NB4 (cell line): ENCODE measurements around the gene UGT1A3.
"Not testable (repeated sequence)": the region's sequence is repeated elsewhere in the genome, so short reads cannot be mapped to it uniquely, and the experiment has no call there.

Experiments used
- DNase-seq: peaks from one replicate; pipeline ENCODE4 v3.0.0; 2010; ENCODE audit warnings: low read depth
- H3K4me3 ChIP-seq: one replicate; pipeline ENCODE4 v1.5.1; 2011; ENCODE audit warnings: mild to moderate bottlenecking, low read depth, low read length, moderate library complexity
- CTCF ChIP-seq: IDR thresholded peaks from one replicate; pipeline ENCODE4 v1.5.1; 2012; ENCODE audit warnings: low read depth, low read length
- MAX ChIP-seq: IDR thresholded peaks from 2 replicates; pipeline ENCODE4 v1.6.1; 2011; ENCODE audit warnings: low read depth, low read length
- MYC ChIP-seq: IDR thresholded peaks from 2 replicates; pipeline ENCODE4 v1.6.1; 2011; ENCODE audit warnings: low read depth, low read length
- POLR2A ChIP-seq: IDR thresholded peaks from 2 replicates; pipeline ENCODE4 v1.6.1; 2011; ENCODE audit warnings: mild to moderate bottlenecking; ENCODE audit not compliant: insufficient read length; ENCODE audit errors: extremely low read depth

Gene UGT1A3

DNA sequence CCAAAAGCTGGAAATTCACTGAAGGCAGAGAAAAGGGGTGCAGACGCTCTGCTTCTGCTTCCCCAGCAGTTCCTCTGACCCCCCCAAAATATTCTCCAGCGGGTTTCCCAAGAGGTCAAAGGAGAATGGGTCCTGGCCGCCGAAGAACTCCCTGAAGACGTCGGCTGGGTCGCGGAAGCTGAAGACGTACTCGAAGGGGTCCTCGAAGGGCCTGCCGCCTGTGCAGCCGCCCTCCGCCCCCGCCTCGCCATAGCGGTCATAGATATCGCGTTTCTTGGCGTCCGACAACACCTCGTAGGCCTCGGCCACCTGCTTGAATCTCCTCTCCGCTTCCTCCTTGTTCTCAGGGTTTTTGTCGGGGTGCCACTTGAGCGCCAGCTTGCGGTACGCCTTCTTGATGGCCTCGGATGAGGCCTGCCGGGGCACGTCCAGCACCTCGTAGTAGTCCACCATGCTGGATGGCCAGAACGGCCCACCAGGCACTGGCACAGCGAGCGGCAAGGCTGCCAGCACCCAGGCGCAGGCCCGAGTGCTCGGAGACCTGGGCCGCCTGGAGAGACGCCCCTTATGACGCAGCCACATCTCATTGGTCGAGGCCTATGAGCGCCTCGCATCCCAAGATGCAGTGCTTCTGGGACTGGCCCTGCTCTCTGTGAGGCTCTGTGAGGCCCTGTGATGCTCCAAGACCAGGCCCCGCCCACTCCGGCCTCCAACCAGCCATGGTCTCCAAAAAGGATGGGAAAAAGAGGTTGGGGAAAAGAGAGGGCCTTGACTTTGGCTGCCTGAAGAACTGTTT lies 14.8 kb downstream of the UGT1A3 start:
- H3K4me3 ChIP-seq = no peak overlapping the region
- TF ChIP-seq CTCF = no peak
- no peak for TF ChIP-seq POLR2A
- no peak for TF ChIP-seq MAX
- TF ChIP-seq MYC = no peak
- no peak for DNase-seq

- TF ChIP-seq MAX (no peak), MYC (no peak), POLR2A (no peak), CTCF (no peak)
- DNase-seq = no peak
- no peak overlapping the region for H3K4me3 ChIP-seq
Observed at GRCh38 chr2:233745073-233745755, 16.4 kb downstream of the UGT1A3 start.

DNA sequence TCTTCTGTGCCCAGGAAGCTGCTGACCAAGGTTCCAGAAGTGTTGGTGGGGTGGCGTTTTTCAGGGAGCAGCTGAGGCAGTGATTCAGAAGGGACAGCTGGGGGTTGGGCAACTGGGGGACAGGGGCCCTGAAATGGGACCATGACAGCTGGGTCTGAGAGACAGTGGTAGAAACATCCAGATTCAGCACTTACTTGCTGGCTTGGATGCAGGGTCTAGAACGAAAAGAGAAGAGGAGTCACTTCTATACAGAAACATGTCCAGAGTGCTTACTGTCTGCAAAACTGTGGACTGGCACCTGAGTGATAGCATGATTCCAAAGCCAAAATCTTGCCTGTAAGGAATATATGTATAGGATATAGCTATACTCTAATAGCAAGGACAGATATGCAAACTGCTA lies 17.0 kb downstream of the UGT1A3 start:
- H3K4me3 ChIP-seq, DNase-seq: not testable (repeated sequence)

DNA sequence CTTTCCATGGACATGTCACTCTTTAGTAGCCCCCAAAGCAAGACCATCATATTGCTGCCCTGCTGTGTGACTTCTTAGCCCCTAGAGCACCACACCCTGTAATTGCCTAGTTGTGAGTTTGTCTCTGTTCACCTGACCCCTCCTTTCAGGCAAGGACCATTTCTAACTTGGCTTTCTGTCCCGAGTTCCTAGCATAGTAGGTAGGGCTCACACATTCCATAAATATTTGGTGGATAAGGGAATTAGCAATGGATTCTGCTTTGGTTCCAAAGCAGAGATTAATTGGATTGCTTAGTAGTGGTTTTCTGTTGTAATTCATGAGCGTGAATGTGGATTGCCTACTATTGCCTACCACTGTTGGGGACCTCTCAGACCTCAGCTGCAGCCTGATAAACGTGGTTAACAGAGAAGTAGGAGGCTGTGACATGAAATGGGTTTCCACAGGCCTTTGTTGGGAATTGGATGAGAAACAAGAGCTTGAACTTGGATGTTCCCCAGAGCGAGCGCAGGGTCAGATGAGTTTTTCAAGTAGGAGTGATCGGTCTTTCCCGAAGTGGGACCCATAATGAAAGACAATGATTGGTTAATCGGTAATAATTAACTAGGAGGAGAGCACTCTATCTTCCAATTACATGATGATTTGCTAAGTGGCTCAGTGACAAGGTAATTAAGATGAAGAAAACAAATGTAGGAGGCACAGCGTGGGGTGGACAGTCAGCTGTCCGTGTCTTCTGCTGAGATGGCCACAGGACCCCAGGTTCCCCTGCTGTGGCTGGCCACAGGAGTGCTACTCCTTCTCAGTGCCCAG lies 17.8 kb downstream of the UGT1A3 start:
- DNase-seq = no peak
- no peak overlapping the region for H3K4me3 ChIP-seq
- TF ChIP-seq CTCF (no peak), POLR2A (no peak), MYC (no peak), MAX (no peak)

DNA sequence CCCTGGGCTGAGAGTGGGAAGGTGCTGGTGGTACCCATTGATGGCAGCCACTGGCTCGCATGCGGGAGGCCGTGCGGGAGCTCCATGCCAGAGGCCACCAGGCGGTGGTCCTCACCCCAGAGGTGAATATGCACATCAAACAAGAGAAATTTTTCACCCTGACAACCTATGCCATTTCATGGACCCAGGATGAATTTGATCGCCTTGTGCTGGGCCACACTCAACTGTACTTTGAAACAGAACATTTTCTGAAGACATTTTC lies 18.4 kb downstream of the UGT1A3 start:
- H3K4me3 ChIP-seq = no peak overlapping the region
- no peak for DNase-seq
- TF ChIP-seq MYC = no peak
- no peak for TF ChIP-seq MAX

GRCh38 chr2:233750689-233751088 lies 21.8 kb downstream of the UGT1A3 start:
- DNase-seq, H3K4me3 ChIP-seq: not testable (repeated sequence)

GRCh38 chr2:233751212-233752009 lies 22.6 kb downstream of the UGT1A3 start:
- not testable (repeated sequence) for H3K4me3 ChIP-seq, DNase-seq
